HCT116 (cell line): ENCODE results near the gene FBXO30.

Experiments used
- ATF3 ChIP-seq: IDR thresholded peaks from 2 replicates; pipeline ENCODE4 v1.6.1; 2012
- CBX3 ChIP-seq: IDR thresholded peaks from 2 replicates; pipeline ENCODE4 v1.6.1; 2012; ENCODE audit warnings: low read depth
- CTCF ChIP-seq, 3 experiments: fragments of 200-600 bp in 1 of 3; sonication (generic) in 1 of 3; IDR thresholded peaks in 2 of 3; conservative IDR thresholded peaks in 1 of 3; 2 replicates each; pipeline ENCODE4 v1.5.1; 2012 to 2017; ENCODE audit warnings: low read depth in 2 of 3, low read length in 2 of 3, antibody characterized with exemption in 1 of 3, borderline replicate concordance in 1 of 3, control low read depth in 1 of 3, mild to moderate bottlenecking in 1 of 3, mixed read lengths in 1 of 3, mixed run types in 1 of 3, moderate library complexity in 1 of 3; ENCODE audit not compliant: insufficient read depth in 1 of 3
- EZH2 ChIP-seq: fragments of 200-600 bp; sonication (generic); IDR thresholded peaks from 2 replicates; pipeline ENCODE4 v1.6.1; 2017; ENCODE audit warnings: antibody characterized with exemption, mixed run types
- JUND ChIP-seq: IDR thresholded peaks from 2 replicates; pipeline ENCODE4 v1.6.1; 2012
- POLR2A ChIP-seq: IDR thresholded peaks from 2 replicates; pipeline ENCODE4 v1.7.0; 2011; ENCODE audit warnings: borderline replicate concordance; ENCODE audit not compliant: insufficient read depth, insufficient read length; ENCODE audit errors: extremely low read depth
- REST ChIP-seq: IDR thresholded peaks from 2 replicates; pipeline ENCODE4 v1.6.1; 2012; ENCODE audit warnings: low read depth
- SIN3A ChIP-seq: IDR thresholded peaks from 2 replicates; pipeline ENCODE4 v1.6.1; 2012; ENCODE audit warnings: low read depth
- TCF7L2 ChIP-seq: IDR thresholded peaks from 2 replicates; pipeline ENCODE4 v1.7.0; 2011; ENCODE audit warnings: borderline replicate concordance, inconsistent platforms; ENCODE audit not compliant: insufficient read depth, insufficient read length; ENCODE audit errors: extremely low read depth
- YY1 ChIP-seq: IDR thresholded peaks from 2 replicates; pipeline ENCODE4 v1.6.1; 2011; ENCODE audit warnings: low read length, low read depth, moderate library complexity, mild to moderate bottlenecking; ENCODE audit not compliant: insufficient replicate concordance; ENCODE audit errors: extremely low read depth

GRCh38 chr6:145829102-145829501 lies 14.5 kb upstream of the FBXO30 start:
- no peak for TF ChIP-seq POLR2A
- no peak for TF ChIP-seq CTCF (IDR thresholded peaks at IDR 0.05 in 2 of 3, conservative IDR thresholded peaks at IDR 0.05 in 1 of 3; ENCODE audit: borderline replicate concordance in 1 of 3, insufficient read depth in 1 of 3, low read depth in 2 of 3, low read length in 2 of 3)
- no peak for TF ChIP-seq REST
- no peak for TF ChIP-seq TCF7L2
- TF ChIP-seq YY1 = no peak
- TF ChIP-seq EZH2 = no peak
- no peak for TF ChIP-seq SIN3A
- no peak for TF ChIP-seq JUND
- no peak for TF ChIP-seq CBX3
- TF ChIP-seq ATF3 = no peak
